ENCODE results near the gene CDC42SE1.

Gene CDC42SE1

GRCh38 chr1:151051356-151052009 lies 7.9 kb downstream of the CDC42SE1 start:
- 92% methylated on average over 2 of the region's 2 CpGs for WGBS
- H3K27ac ChIP-seq (ENCODE audit: low read depth, low read length) = no peak overlapping the region
- peaks cover 11% of the 10 kb centered on the region; the same call in 1 of the 2 replicates for H3K4me1 ChIP-seq (ENCODE audit: insufficient read depth, low read length)
- no peak overlapping the region for H3K4me3 ChIP-seq (ENCODE audit: low read length)
- H3K36me3 ChIP-seq (ENCODE audit: insufficient read depth, low read length) = peaks cover 64% of the 10 kb centered on the region
- H3K9ac ChIP-seq (ENCODE audit: low read depth, low read length) = no peak overlapping the region
- no peaks in the 10 kb centered on the region for H3K27me3 ChIP-seq (ENCODE audit: insufficient read depth, low read length)
- no peaks in the 10 kb centered on the region for H3K9me3 ChIP-seq (ENCODE audit: insufficient read depth, low read depth, low read length)

GRCh38 chr1:151050051-151050688 lies 9.3 kb downstream of the CDC42SE1 start:
- peaks cover 51% of the 10 kb centered on the region for H3K36me3 ChIP-seq (ENCODE audit: insufficient read depth, low read length)
- H3K4me1 ChIP-seq (ENCODE audit: insufficient read depth, low read length) = peaks cover 11% of the 10 kb centered on the region; the same call in 1 of the 2 replicates
- no peak overlapping the region for H3K27ac ChIP-seq (ENCODE audit: low read depth, low read length)
- H3K9ac ChIP-seq (ENCODE audit: low read depth, low read length) = no peak overlapping the region
- no peaks in the 10 kb centered on the region for H3K27me3 ChIP-seq (ENCODE audit: insufficient read depth, low read length)
- H3K4me3 ChIP-seq (ENCODE audit: low read length) = no peak overlapping the region
- H3K9me3 ChIP-seq (ENCODE audit: insufficient read depth, low read depth, low read length) = no peaks in the 10 kb centered on the region
- WGBS = 100% methylated on average over 2 of the region's 2 CpGs

- Histone ChIP-seq H3K4me3 (ENCODE audit: low read length) (no peak overlapping the region), H3K27me3 (ENCODE audit: insufficient read depth, low read length) (no peaks in the 10 kb centered on the region), H3K4me1 (ENCODE audit: insufficient read depth, low read length) (peaks cover 11% of the 10 kb centered on the region; the same call in 1 of the 2 replicates), H3K27ac (ENCODE audit: low read depth, low read length) (no peak overlapping the region), H3K9me3 (ENCODE audit: insufficient read depth, low read depth, low read length) (no peaks in the 10 kb centered on the region), H3K9ac (ENCODE audit: low read depth, low read length) (no peak overlapping the region), H3K36me3 (ENCODE audit: insufficient read depth, low read length) (peaks cover 44% of the 10 kb centered on the region)
- WGBS = 95% methylated on average over 5 of the region's 5 CpGs
Measured at GRCh38 chr1:151049458-151049857, 10.0 kb downstream of the CDC42SE1 start.

GRCh38 chr1:151048645-151049032 lies 10.8 kb downstream of the CDC42SE1 start:
- WGBS = 35% methylated on average over 3 of the region's 3 CpGs
- Histone ChIP-seq H3K4me3 (ENCODE audit: low read length) (peak overlapping the region; percentile 82), H3K27me3 (ENCODE audit: insufficient read depth, low read length) (no peaks in the 10 kb centered on the region), H3K9me3 (ENCODE audit: insufficient read depth, low read depth, low read length) (no peaks in the 10 kb centered on the region), H3K9ac (ENCODE audit: low read depth, low read length) (peak overlapping the region; percentile 84; the same call in 1 of the 2 replicates), H3K36me3 (ENCODE audit: insufficient read depth, low read length) (peaks cover 35% of the 10 kb centered on the region), H3K27ac (ENCODE audit: low read depth, low read length) (no peak overlapping the region), H3K4me1 (ENCODE audit: insufficient read depth, low read length) (peaks cover 11% of the 10 kb centered on the region; the same call in 1 of the 2 replicates)

GRCh38 chr1:151047925-151048644 lies 11.3 kb downstream of the CDC42SE1 start:
- peak overlapping the region; percentile 82 for H3K4me3 ChIP-seq (ENCODE audit: low read length)

DNA sequence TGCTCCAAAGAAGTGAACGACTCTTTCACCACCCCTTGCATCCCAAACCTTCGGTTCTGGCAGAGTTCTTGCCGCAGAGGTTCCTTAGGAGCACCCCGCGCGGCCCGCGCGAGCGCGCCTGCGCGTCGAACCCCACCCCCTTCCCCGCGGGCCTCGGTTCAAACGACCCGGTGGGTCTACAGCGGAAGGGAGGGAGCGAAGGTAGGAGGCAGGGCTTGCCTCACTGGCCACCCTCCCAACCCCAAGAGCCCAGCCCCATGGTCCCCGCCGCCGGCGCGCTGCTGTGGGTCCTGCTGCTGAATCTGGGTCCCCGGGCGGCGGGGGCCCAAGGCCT lies 11.9 kb downstream of the CDC42SE1 start, which contains the start of gene C1orf56:
Gene C1orf56, plus strand, starts transcription at position 161 of the 334 bp plus-strand sequence. Its CDS starts 97 bp downstream, at position 258.
- Histone ChIP-seq H3K9me3 (ENCODE audit: insufficient read depth, low read depth, low read length) (no peaks in the 10 kb centered on the region), H3K4me1 (ENCODE audit: insufficient read depth, low read length) (peaks cover 11% of the 10 kb centered on the region; the same call in 1 of the 2 replicates), H3K27me3 (ENCODE audit: insufficient read depth, low read length) (no peaks in the 10 kb centered on the region), H3K4me3 (ENCODE audit: low read length) (peak within 1 kb of the TSS; percentile 82), H3K36me3 (ENCODE audit: insufficient read depth, low read length) (peaks cover 28% of the 10 kb centered on the region), H3K27ac (ENCODE audit: low read depth, low read length) (peak within 1 kb of the TSS; percentile 88), H3K9ac (ENCODE audit: low read depth, low read length) (peak within 1 kb of the TSS; percentile 84)
- WGBS = under 1% methylated on average over 29 of the region's 29 CpGs

More at GRCh38 chr1:151047925-151048644, 11.3 kb downstream of the CDC42SE1 start:
- Histone ChIP-seq H3K9ac (ENCODE audit: low read depth, low read length) (peak overlapping the region; percentile 84), H3K36me3 (ENCODE audit: insufficient read depth, low read length) (peaks cover 33% of the 10 kb centered on the region), H3K4me1 (ENCODE audit: insufficient read depth, low read length) (peaks cover 11% of the 10 kb centered on the region; the same call in 1 of the 2 replicates), H3K27me3 (ENCODE audit: insufficient read depth, low read length) (no peaks in the 10 kb centered on the region), H3K9me3 (ENCODE audit: insufficient read depth, low read depth, low read length) (no peaks in the 10 kb centered on the region), H3K27ac (ENCODE audit: low read depth, low read length) (peak overlapping the region; percentile 88)
- under 1% methylated on average over 48 of the region's 48 CpGs for WGBS

DNA sequence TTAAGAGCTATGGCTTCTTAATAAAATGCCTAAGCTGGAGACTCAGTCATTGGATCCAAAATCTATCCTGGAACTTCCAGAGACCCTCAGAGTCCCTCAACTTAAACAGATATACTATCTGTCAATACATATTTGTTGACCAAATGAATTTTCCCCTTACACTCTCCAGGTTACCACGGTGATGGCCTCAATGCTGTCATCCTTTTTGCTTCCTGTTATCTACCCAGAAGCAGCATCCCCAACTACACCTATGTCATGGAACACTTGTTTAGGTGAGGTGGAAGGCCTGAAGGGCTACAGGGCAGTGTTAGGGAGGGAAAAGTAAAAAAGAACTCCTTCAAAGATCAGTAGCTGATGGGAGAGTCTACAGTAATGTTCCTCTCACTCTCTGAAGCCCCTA lies 16.3 kb downstream of the CDC42SE1 start:
- Histone ChIP-seq H3K4me1 (ENCODE audit: insufficient read depth, low read length) (peaks cover 3% of the 10 kb centered on the region; the same call in 1 of the 2 replicates), H3K27me3 (ENCODE audit: insufficient read depth, low read length) (no peaks in the 10 kb centered on the region), H3K9me3 (ENCODE audit: insufficient read depth, low read depth, low read length) (no peaks in the 10 kb centered on the region), H3K27ac (ENCODE audit: low read depth, low read length) (no peak overlapping the region), H3K9ac (ENCODE audit: low read depth, low read length) (no peak overlapping the region), H3K4me3 (ENCODE audit: low read length) (no peak overlapping the region), H3K36me3 (ENCODE audit: insufficient read depth, low read length) (0 out of 2 replicates have a peak, but pooled peaks cover 2% of the 10 kb centered on the region)
- WGBS = 95% methylated on average over 1 of the region's 1 CpG

DNA sequence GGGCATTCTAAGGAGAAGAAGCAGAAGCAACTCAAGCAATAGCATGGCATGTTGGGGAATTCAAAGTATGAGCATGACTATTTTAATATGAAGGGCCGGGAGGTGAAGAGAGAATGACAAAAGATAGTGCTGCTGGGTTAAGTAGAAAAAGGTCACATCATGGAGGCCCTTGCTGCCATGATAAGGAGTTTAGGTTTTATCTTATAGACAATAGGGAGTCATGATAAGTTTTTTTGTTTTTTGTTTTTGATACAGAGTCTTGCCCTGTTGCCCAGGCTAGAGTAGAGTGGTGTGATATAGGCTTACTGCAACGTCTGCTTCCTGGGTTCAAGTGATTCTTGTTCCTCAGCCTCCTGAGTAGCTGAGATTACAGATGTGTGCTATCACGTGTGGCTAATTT lies 19.9 kb downstream of the CDC42SE1 start:
- Histone ChIP-seq H3K9me3 (ENCODE audit: insufficient read depth, low read depth, low read length) (no peaks in the 10 kb centered on the region), H3K4me1 (ENCODE audit: insufficient read depth, low read length) (peaks cover 3% of the 10 kb centered on the region; the same call in 1 of the 2 replicates), H3K4me3 (ENCODE audit: low read length) (no peak overlapping the region), H3K36me3 (ENCODE audit: insufficient read depth, low read length) (peaks cover 12% of the 10 kb centered on the region), H3K9ac (ENCODE audit: low read depth, low read length) (no peak overlapping the region), H3K27ac (ENCODE audit: low read depth, low read length) (no peak overlapping the region), H3K27me3 (ENCODE audit: insufficient read depth, low read length) (no peaks in the 10 kb centered on the region)
- WGBS = 87% methylated on average over 3 of the region's 3 CpGs

DNA sequence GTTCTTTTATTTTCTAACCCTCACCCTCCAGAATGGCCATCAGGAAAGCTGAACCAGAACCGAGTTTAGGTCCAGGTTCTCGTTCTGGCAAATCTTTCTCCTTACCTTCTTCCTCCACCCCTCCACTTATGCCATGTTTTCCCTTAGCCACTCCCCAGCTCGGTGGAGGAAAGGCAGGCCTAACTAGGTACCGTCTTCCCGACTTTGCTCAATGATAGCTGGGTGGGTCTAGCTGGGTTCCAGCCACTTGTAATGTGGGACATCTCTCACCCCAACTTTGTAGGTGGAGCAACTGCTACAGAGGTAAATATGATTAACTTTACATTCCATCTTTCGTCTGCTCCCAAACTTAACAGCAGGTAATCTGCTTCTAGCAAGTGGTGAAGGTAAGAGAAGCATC lies 22.4 kb downstream of the CDC42SE1 start:
- Histone ChIP-seq H3K36me3 (ENCODE audit: insufficient read depth, low read length) (peaks cover 20% of the 10 kb centered on the region), H3K4me3 (ENCODE audit: low read length) (no peak overlapping the region)
- WGBS = 85% methylated on average over 6 of the region's 6 CpGs

DNA sequence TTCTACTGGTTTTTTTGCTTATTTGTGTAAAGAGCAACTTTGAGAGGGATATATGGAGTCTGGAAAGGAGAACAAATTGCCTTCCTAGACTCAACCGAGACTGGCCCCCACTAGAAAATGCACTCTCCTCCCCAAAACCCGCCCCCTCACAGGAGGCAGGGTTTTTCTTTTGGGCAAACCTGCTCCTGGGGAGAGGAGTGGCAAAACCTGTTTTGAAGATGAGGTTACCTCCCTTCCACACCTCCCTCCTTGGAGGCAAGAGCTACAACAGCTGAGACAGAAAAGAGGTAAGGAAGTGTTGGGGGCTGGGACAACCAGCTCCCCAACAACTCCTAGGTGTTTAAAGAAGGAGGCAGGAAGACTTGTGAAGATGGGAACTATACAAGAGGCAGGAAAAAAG lies 23.1 kb downstream of the CDC42SE1 start, which contains the start of gene BNIPL:
Gene BNIPL, plus strand, starts transcription at position 231 of the 400 bp plus-strand sequence. Its CDS starts 140 bp downstream, at position 371.
- Histone ChIP-seq H3K27me3 (ENCODE audit: insufficient read depth, low read length) (no peaks in the 10 kb centered on the region), H3K4me1 (ENCODE audit: insufficient read depth, low read length) (peaks cover 3% of the 10 kb centered on the region; the same call in 1 of the 2 replicates), H3K27ac (ENCODE audit: low read depth, low read length) (peak within 1 kb of the TSS; percentile 41; the same call in 1 of the 2 replicates), H3K4me3 (ENCODE audit: low read length) (no peak within 1 kb of the TSS; the same call in 1 of the 2 replicates), H3K9ac (ENCODE audit: low read depth, low read length) (no peak within 1 kb of the TSS), H3K9me3 (ENCODE audit: insufficient read depth, low read depth, low read length) (no peaks in the 10 kb centered on the region), H3K36me3 (ENCODE audit: insufficient read depth, low read length) (peaks cover 24% of the 10 kb centered on the region)
- WGBS = no CpG with 5 or more reads among the region's 2 CpGs

More for the DNA sequence above, 22.4 kb downstream of the CDC42SE1 start:
- H3K9ac ChIP-seq (ENCODE audit: low read depth, low read length) = no peak overlapping the region
- no peak overlapping the region for H3K27ac ChIP-seq (ENCODE audit: low read depth, low read length)
- H3K27me3 ChIP-seq (ENCODE audit: insufficient read depth, low read length) = no peaks in the 10 kb centered on the region
- no peaks in the 10 kb centered on the region for H3K9me3 ChIP-seq (ENCODE audit: insufficient read depth, low read depth, low read length)
- H3K4me1 ChIP-seq (ENCODE audit: insufficient read depth, low read length) = peaks cover 3% of the 10 kb centered on the region; the same call in 1 of the 2 replicates
